Measurements from ENCODE around the gene CENPP. TPM values are rescaled to one million over a fixed set of nuclear protein-coding genes. Genes with fewer than 3 reads are reported as not detected.

CENPP gene
- total RNA-seq, 4 donors from 2014 or later, result 0.37 to 7.1 (median 3.2) TPM

DNA sequence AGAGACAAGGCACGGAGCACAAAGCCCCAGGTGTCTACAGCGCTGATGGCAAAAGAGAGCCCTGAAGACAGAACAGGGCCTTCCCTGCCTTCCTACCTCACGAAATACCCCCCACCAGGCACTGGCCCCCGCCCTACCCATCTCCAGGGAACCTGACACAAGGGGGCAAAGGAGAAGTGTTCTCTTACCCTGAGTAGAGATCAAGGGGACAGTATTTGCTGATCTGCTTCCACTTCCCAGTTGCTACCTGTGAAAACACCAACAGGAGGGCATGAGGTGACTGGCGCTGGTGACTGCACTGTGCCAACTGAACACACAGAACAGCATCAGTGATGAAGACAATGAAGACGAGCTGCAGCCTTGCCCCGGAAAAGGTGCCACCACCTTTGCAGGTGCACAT is 316.8 kb downstream of the CENPP start:
- no peak overlapping the region for H3K27ac ChIP-seq
- 97% methylated on average over 7 of the region's 7 CpGs; no CpG with 5 or more reads in 1 of the 2 donors for WGBS, 2 donors (ENCODE audit: low coverage in 1 of 2)
- no peak for DNase-seq
- no peak overlapping the region for H3K4me3 ChIP-seq
- H3K9me3 ChIP-seq, result no peaks in the 10 kb centered on the region
- in situ Hi-C loops (cut with MboI; ENCODE audit: low pct_ligation_motif_present in 1 of 4, low pct_unique_long_range_greater_than_20kb in 1 of 4, low sequenced_read_pairs in 3 of 4) (loop anchor here in 3 of 4 donors (25.0 kb wide), 2 partner anchors 330 to 505 kb away; no protein-coding TSS in a partner anchor), intact Hi-C loops (cut with DNase I; ENCODE audit: low total_unique reads) (no loop called here)
- no peak for TF ChIP-seq CTCF (IDR thresholded peaks at IDR 0.05)
- TF ChIP-seq POLR2A (IDR thresholded peaks at IDR 0.05), result no peak
- no peak for TF ChIP-seq EP300 (IDR thresholded peaks at IDR 0.05; ENCODE audit: low read depth)
- TF ChIP-seq POLR2AphosphoS5 (IDR thresholded peaks at IDR 0.05), result no peak
- H3K27me3 ChIP-seq, result no peaks in the 10 kb centered on the region
- no peaks in the 10 kb centered on the region for H3K4me1 ChIP-seq
- H3K36me3 ChIP-seq, result peaks cover 0 to 58% (median 19%) of the 10 kb centered on the region in 4 donors

DNA sequence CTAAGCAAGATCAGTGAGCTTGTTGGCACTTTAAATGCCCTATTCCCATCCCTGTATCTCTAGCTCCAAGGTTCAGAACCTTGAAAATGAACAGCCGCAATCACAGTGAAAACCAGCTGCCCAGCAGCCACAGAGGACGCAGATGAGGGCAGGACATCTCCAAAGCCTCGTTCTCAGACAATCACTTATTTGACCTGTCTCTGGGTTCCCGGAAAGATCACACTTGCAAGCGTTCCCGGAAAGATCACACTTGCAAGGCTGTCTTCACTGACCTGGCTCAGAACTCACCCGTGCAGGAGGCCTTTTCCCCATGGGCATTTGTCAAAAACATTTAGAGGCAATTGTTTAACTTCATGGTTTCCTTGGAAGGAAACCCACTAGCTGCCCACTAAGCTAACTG is 318.5 kb downstream of the CENPP start:
- H3K4me1 ChIP-seq, result no peaks in the 10 kb centered on the region
- intact Hi-C loops (cut with DNase I; ENCODE audit: low total_unique reads) (no loop called here), in situ Hi-C loops (cut with MboI; ENCODE audit: low pct_ligation_motif_present in 1 of 4, low pct_unique_long_range_greater_than_20kb in 1 of 4, low sequenced_read_pairs in 3 of 4) (loop anchor here in 3 of 4 donors (25.0 kb wide), 2 partner anchors 332 to 507 kb away; no protein-coding TSS in a partner anchor)
- 97% methylated on average over 7 of the region's 7 CpGs; no CpG with 5 or more reads in 1 of the 2 donors for WGBS, 2 donors (ENCODE audit: low coverage in 1 of 2)
- TF ChIP-seq POLR2AphosphoS5 (IDR thresholded peaks at IDR 0.05), result no peak
- TF ChIP-seq CTCF (IDR thresholded peaks at IDR 0.05), result no peak
- H3K9me3 ChIP-seq, result no peaks in the 10 kb centered on the region
- peaks cover 0 to 54% (median 20%) of the 10 kb centered on the region in 4 donors for H3K36me3 ChIP-seq
- H3K4me3 ChIP-seq, result no peak overlapping the region
- H3K27ac ChIP-seq, result no peak overlapping the region
- no peaks in the 10 kb centered on the region for H3K27me3 ChIP-seq
- DNase-seq, result no peak

- in situ Hi-C loops (cut with MboI; ENCODE audit: low pct_ligation_motif_present in 1 of 4, low pct_unique_long_range_greater_than_20kb in 1 of 4, low sequenced_read_pairs in 3 of 4) (loop anchor here in 3 of 4 donors (25.0 kb wide), 2 partner anchors 333 to 508 kb away; no protein-coding TSS in a partner anchor), intact Hi-C loops (cut with DNase I; ENCODE audit: low total_unique reads) (no loop called here)
- no peak for TF ChIP-seq POLR2AphosphoS5 (IDR thresholded peaks at IDR 0.05)
- Histone ChIP-seq H3K27me3 (no peaks in the 10 kb centered on the region), H3K4me1 (peaks cover 0 to under 1% (median 0%) of the 10 kb centered on the region in 4 donors), H3K4me3 (no peak overlapping the region), H3K27ac (no peak overlapping the region), H3K9me3 (no peaks in the 10 kb centered on the region), H3K36me3 (peaks cover 0 to 54% (median 20%) of the 10 kb centered on the region in 4 donors)
- 100% methylated on average over 4 of the region's 4 CpGs; no CpG with 5 or more reads in 1 of the 2 donors for WGBS, 2 donors (ENCODE audit: low coverage in 1 of 2)
- no peak for DNase-seq
Measured at GRCh38 chr9:92645041-92645440, 319.3 kb downstream of the CENPP start.

DNA sequence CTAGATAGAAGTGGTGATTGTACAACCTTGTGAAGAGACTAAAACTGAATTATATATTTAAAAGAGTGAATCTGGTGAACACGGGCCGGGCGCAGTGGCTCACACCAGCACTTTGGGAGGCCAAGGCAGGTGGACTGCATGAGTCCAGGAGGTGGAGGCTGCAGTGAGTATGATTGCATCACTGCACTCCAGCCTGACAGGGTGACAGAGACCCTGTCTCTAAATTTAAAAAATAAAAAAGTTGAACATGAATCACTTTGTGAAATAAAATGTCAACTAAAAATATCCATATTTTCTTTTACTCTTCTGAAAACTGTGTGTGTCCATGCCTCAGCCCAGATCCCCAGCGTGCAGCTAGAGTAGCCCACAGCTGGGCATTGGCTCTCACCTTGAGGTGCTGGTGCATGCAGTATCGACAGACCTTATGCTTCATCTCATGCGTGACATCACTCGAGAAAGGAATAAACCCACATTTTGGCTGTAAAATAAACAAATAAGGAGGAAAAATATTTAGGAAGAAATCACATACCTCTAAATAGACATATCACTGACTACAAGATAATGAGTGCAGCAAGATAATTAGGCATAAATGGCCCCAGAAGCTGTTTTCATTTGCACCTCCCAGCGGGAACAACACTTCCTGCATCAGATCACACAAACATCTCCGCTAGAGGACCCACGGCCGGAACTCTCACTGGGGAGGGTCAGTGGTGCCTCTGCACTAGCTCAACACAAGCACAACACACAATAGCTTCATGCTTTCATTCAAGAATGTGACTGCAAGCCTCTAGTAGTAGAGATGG is 322.1 kb downstream of the CENPP start:
- Histone ChIP-seq H3K4me3 (no peak overlapping the region), H3K36me3 (peaks cover 0 to 47% (median 17%) of the 10 kb centered on the region in 4 donors), H3K27me3 (no peaks in the 10 kb centered on the region), H3K9me3 (no peaks in the 10 kb centered on the region), H3K4me1 (peaks cover 0 to 8% (median 2%) of the 10 kb centered on the region in 4 donors), H3K27ac (no peak overlapping the region)
- intact Hi-C loops (cut with DNase I; ENCODE audit: low total_unique reads) (no loop called here), in situ Hi-C loops (cut with MboI; ENCODE audit: low pct_ligation_motif_present in 1 of 4, low pct_unique_long_range_greater_than_20kb in 1 of 4, low sequenced_read_pairs in 3 of 4) (loop anchor here in 3 of 4 donors (25.0 kb wide), 2 partner anchors 336 to 511 kb away; no protein-coding TSS in a partner anchor)
- TF ChIP-seq POLR2A (IDR thresholded peaks at IDR 0.05) (no peak), CTCF (IDR thresholded peaks at IDR 0.05) (no peak), POLR2AphosphoS5 (IDR thresholded peaks at IDR 0.05) (no peak), EP300 (IDR thresholded peaks at IDR 0.05; ENCODE audit: low read depth) (no peak)
- DNase-seq, result no peak
- 93% methylated on average over 11 of the region's 11 CpGs for WGBS, 2 donors (ENCODE audit: low coverage in 1 of 2)

All from transverse colon (tissue), 4 donors.